Measurements from ENCODE around the gene DCTN4. TPM values are rescaled to one million over a fixed set of nuclear protein-coding genes. Genes with fewer than 3 reads are reported as not detected.

Gene DCTN4
- total and polyA plus RNA-seq, 2 of the 8 experiments (the other 6 are each of a cell fraction or from before 2014, with no cell fraction given) = 20.5 to 42.7 TPM

DNA sequence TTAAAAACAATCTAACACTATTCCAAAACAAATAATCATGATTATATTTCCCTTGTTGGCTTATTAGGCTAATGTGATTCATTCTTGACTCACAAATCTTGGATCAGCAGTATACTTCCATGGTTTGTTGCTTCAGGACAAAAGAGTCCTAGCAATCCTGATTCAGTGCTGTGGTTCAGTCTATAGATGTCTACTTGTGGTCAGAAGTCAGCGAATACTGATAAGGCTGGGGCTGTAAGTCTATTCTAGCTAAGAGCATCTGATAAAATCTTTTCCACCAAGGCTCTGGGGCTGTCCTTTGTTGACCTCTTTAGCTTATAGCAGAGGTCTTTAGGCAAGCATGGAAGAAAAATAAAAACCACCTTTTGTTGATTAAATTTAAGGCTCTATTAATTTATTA, 15.3 kb upstream of the DCTN4 start:
- no peak overlapping the region for H3K23ac ChIP-seq (ENCODE audit: insufficient read length)
- peaks cover 4% of the 10 kb centered on the region; the same call in 1 of the 2 replicates for H3K23me2 ChIP-seq (ENCODE audit: low read depth, low read length)
- no peak overlapping the region for H4K5ac ChIP-seq (ENCODE audit: insufficient read length, low read depth, low read length)
- no peaks in the 10 kb centered on the region for H3K9me3 ChIP-seq (ENCODE audit: insufficient read depth in 2 of 2, low read depth in 1 of 2, low read length in 1 of 2)
- no peak overlapping the region for H3K56ac ChIP-seq (replicated peaks; ENCODE audit: insufficient read length, low read depth, low read length)
- H2BK120ac ChIP-seq (replicated peaks; ENCODE audit: low read depth, low read length) = no peak overlapping the region
- no peak overlapping the region for H3K9ac ChIP-seq (replicated peaks in 1 of 4; ENCODE audit: extremely low read depth in 1 of 4, low read depth in 3 of 4, low read length in 3 of 4)
- DNase-seq (ENCODE audit: low read depth in 1 of 2, low spot score in 2 of 2) (no peak), FAIRE-seq (no peak)
- no peak overlapping the region for H2AK5ac ChIP-seq (ENCODE audit: low read depth, low read length)
- no peak overlapping the region for H2BK12ac ChIP-seq (ENCODE audit: low read depth, low read length)
- CTCF ChIA-PET (ENCODE audit: partially characterized antibody) = interaction anchor here (1.0 to 2.1 kb wide), 2 partner anchors 10 kb away, joined by 3 to 8 read pairs; no protein-coding TSS in a partner anchor
- H2BK20ac ChIP-seq (ENCODE audit: low read length) = no peak overlapping the region
- no peak overlapping the region for H2AFZ ChIP-seq (ENCODE audit: low read length)
- H3K4me1 ChIP-seq (replicated peaks in 1 of 4; ENCODE audit: control insufficient read depth in 3 of 4, insufficient read depth in 4 of 4, low read length in 3 of 4) = peaks cover 0 to 5% (median 2%) of the 10 kb centered on the region in 4 experiments; a peak in 4 of 7 replicates
- no peak overlapping the region for H3K14ac ChIP-seq (ENCODE audit: insufficient read length)
- peaks cover 0 to 8% (median 0%) of the 10 kb centered on the region in 4 experiments; a peak in 3 of 7 replicates for H3K27me3 ChIP-seq (replicated peaks in 1 of 4; ENCODE audit: control insufficient read depth in 3 of 4, extremely low read depth in 1 of 4, insufficient read depth in 3 of 4, low read length in 3 of 4)
- no peak overlapping the region for H3K27ac ChIP-seq (ENCODE audit: low read depth, low read length)
- no peak overlapping the region for H2BK5ac ChIP-seq (ENCODE audit: low read depth, low read length)
- no peaks in the 10 kb centered on the region for H3K36me3 ChIP-seq (ENCODE audit: control insufficient read depth in 2 of 4, insufficient read depth in 4 of 4, low read length in 3 of 4)
- 96% methylated on average over 1 of the region's 1 CpG; no CpG with 5 or more reads in 1 of the 2 experiments for WGBS, 2 experiments (ENCODE audit: extremely low coverage in 1 of 2, insufficient coverage in 1 of 2, insufficient read length in 1 of 2, insufficient replicate concordance in 2 of 2, low coverage in 1 of 2, low lambda C conversion rate in 2 of 2, missing lambda C conversion rate in 1 of 2)
- H4K91ac ChIP-seq (replicated peaks; ENCODE audit: insufficient read length, low read length) = no peak overlapping the region
- H2BK15ac ChIP-seq (ENCODE audit: low read length) = no peak overlapping the region
- no peak overlapping the region for H3K4me2 ChIP-seq (ENCODE audit: insufficient read depth in 1 of 2, low read depth in 2 of 2, low read length in 2 of 2)
- no peak overlapping the region for H3K4ac ChIP-seq (replicated peaks; ENCODE audit: insufficient read length, low read depth, low read length)
- H3K79me1 ChIP-seq (ENCODE audit: low read depth, low read length) = no peaks in the 10 kb centered on the region
- H4K8ac ChIP-seq (ENCODE audit: extremely low read depth, insufficient read depth, low read length) = no peak overlapping the region
- no peak overlapping the region for H3K4me3 ChIP-seq (ENCODE audit: extremely low read depth in 1 of 4, insufficient read depth in 2 of 4, low read depth in 3 of 4, low read length in 4 of 4)
- no peaks in the 10 kb centered on the region for H3K79me2 ChIP-seq (ENCODE audit: control insufficient read depth in 1 of 2, insufficient read depth in 2 of 2, low read length in 2 of 2)
- TF ChIP-seq SP1 (IDR thresholded peaks at IDR 0.05; ENCODE audit: low read depth, low read length) = no peak
- TF ChIP-seq TAF7 (optimal IDR thresholded peaks at IDR 0.05; ENCODE audit: borderline replicate concordance, low read depth, low read length) = no peak
- no peak for TF ChIP-seq SP4 (IDR thresholded peaks at IDR 0.05; ENCODE audit: low read length)
- no peak for TF ChIP-seq SIN3A (conservative IDR thresholded peaks at IDR 0.05 in 1 of 2, IDR thresholded peaks at IDR 0.05 in 1 of 2; ENCODE audit: low read depth in 1 of 2, low read length in 2 of 2)
- no peak for TF ChIP-seq RNF2 (IDR thresholded peaks at IDR 0.05; ENCODE audit: borderline replicate concordance, low read depth, low read length, missing control alignments, poor library complexity, severe bottlenecking)
- H4K20me1 ChIP-seq (replicated peaks in 1 of 2; ENCODE audit: control insufficient read depth in 1 of 2, insufficient read depth in 2 of 2, low read length in 2 of 2) = no peaks in the 10 kb centered on the region
- POLR2A ChIA-PET (ENCODE audit: partially characterized antibody) = no interaction called here
- H3K18ac ChIP-seq (ENCODE audit: extremely low read depth, low read length) = no peak overlapping the region

Measured in H1 (cell line).